Measurements from ENCODE around the gene MRPL11. TPM values are rescaled to one million over a fixed set of nuclear protein-coding genes. Genes with fewer than 3 reads are reported as not detected.
A peak's percentile ranks its signal among the peaks of the same experiment; 100 is the strongest.

The MRPL11 gene
- total and polyA plus RNA-seq, 2 of the 13 experiments (the other 11 are each of a cell fraction or from before 2014, with no cell fraction given), result 72.9 to 176 TPM

DNA sequence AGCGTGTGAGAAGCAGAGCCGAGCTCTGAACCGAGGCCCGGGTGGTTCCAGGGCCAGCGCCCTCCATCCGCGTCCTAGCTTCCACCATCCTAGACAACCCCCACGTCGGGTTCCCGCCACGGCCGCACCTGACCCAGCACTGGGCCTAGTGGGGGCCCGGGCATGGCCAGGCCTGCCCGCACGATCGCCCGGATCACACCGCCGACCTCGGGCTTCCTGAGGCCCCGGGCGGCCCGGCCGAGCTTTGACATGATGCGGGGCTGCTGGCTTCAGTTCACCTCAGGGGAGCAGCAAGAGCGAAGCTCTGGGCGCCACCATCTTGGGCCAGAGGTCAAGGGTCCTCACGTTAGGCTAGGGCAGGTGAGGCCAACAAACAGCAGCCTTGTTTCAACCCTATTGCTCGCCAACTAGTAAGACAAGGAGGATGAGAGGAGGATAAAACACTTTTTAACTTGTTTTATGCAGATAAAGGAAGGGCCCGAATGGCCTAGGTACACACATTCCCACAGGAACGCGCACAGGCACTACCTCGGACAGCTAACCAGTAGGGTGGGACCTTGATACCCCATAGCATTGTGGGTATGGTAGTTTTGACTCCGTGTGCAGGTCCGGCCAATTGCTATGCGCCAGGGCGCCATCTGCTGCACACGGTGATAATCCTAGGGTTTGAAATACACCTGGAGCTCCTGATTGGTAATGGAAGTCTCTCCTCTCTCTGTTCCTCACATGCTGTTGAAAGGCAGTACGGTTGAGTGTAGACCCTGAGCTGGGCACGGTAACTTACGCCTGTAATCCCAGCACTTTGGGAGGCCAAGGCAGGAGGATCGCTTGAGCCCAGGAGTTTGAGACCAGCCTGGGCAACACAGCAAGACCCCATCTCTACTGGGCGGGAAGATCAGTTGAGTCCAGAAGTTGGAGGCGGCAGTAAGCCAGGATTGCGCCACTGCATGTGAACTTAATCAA lies at the start of gene MRPL11 (continued):
- TF ChIP-seq HIC2 (CRISPR knock-in tag; IDR thresholded peaks at IDR 0.05; ENCODE audit: low read depth) (no peak), KDM2A (CRISPR knock-in tag; IDR thresholded peaks at IDR 0.05; ENCODE audit: borderline replicate concordance, low read depth) (peak; percentile 63; the same call in 1 of the 2 replicates), NFATC3 (CRISPR knock-in tag; IDR thresholded peaks at IDR 0.05) (no peak), ZNF841 (CRISPR knock-in tag; IDR thresholded peaks at IDR 0.05; ENCODE audit: borderline replicate concordance) (no peak), ZFX (CRISPR knock-in tag; IDR thresholded peaks at IDR 0.05; ENCODE audit: low read depth) (peak; percentile 84), GZF1 (CRISPR knock-in tag; IDR thresholded peaks at IDR 0.05) (no peak), ZNF430 (CRISPR knock-in tag; IDR thresholded peaks at IDR 0.05) (peak; percentile 64; the same call in 1 of the 2 replicates), DDIT3 (CRISPR knock-in tag; IDR thresholded peaks at IDR 0.05) (no peak), NCOR1 (IDR thresholded peaks at IDR 0.05; ENCODE audit: borderline replicate concordance, low read length) (peak; percentile 79; the same call in 1 of the 2 replicates), ZNF883 (CRISPR knock-in tag; IDR thresholded peaks at IDR 0.05; ENCODE audit: not compliant biosample characterization) (no peak), KMT2A (CRISPR knock-in tag; IDR thresholded peaks at IDR 0.05) (peak; percentile 42; the same call in 1 of the 2 replicates), TOE1 (CRISPR knock-in tag; IDR thresholded peaks at IDR 0.05) (no peak; the same call in 1 of the 2 replicates), CSRNP2 (CRISPR knock-in tag; conservative IDR thresholded peaks at IDR 0.05; ENCODE audit: low read depth) (no peak), THAP9 (CRISPR knock-in tag; IDR thresholded peaks at IDR 0.05; ENCODE audit: borderline replicate concordance) (peak; percentile 91; the same call in 1 of the 2 replicates)
- TF ChIP-seq, protein P1, sequence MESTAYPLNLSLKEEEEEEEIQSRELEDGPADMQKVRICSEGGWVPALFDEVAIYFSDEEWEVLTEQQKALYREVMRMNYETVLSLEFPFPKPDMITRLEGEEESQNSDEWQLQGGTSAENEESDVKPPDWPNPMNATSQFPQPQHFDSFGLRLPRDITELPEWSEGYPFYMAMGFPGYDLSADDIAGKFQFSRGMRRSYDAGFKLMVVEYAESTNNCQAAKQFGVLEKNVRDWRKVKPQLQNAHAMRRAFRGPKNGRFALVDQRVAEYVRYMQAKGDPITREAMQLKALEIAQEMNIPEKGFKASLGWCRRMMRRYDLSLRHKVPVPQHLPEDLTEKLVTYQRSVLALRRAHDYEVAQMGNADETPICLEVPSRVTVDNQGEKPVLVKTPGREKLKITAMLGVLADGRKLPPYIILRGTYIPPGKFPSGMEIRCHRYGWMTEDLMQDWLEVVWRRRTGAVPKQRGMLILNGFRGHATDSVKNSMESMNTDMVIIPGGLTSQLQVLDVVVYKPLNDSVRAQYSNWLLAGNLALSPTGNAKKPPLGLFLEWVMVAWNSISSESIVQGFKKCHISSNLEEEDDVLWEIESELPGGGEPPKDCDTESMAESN (CRISPR knock-in tag; conservative IDR thresholded peaks at IDR 0.05), result no peak

Data from HepG2 (cell line).